ENCODE results near the gene CDC16.
"Not testable (repeated sequence)": the region's sequence is repeated elsewhere in the genome, so short reads cannot be mapped to it uniquely, and the experiment has no call there.

Gene CDC16, protein sequence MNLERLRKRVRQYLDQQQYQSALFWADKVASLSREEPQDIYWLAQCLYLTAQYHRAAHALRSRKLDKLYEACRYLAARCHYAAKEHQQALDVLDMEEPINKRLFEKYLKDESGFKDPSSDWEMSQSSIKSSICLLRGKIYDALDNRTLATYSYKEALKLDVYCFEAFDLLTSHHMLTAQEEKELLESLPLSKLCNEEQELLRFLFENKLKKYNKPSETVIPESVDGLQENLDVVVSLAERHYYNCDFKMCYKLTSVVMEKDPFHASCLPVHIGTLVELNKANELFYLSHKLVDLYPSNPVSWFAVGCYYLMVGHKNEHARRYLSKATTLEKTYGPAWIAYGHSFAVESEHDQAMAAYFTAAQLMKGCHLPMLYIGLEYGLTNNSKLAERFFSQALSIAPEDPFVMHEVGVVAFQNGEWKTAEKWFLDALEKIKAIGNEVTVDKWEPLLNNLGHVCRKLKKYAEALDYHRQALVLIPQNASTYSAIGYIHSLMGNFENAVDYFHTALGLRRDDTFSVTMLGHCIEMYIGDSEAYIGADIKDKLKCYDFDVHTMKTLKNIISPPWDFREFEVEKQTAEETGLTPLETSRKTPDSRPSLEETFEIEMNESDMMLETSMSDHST

GRCh38 chr13:114234645-114235421, at the start of gene CDC16:
Gene CDC16 (plus strand): TSS chr13:114234897. CDS start chr13:114235085, 188 bp downstream.
- peak; percentile 88 for DNase-seq

DNA sequence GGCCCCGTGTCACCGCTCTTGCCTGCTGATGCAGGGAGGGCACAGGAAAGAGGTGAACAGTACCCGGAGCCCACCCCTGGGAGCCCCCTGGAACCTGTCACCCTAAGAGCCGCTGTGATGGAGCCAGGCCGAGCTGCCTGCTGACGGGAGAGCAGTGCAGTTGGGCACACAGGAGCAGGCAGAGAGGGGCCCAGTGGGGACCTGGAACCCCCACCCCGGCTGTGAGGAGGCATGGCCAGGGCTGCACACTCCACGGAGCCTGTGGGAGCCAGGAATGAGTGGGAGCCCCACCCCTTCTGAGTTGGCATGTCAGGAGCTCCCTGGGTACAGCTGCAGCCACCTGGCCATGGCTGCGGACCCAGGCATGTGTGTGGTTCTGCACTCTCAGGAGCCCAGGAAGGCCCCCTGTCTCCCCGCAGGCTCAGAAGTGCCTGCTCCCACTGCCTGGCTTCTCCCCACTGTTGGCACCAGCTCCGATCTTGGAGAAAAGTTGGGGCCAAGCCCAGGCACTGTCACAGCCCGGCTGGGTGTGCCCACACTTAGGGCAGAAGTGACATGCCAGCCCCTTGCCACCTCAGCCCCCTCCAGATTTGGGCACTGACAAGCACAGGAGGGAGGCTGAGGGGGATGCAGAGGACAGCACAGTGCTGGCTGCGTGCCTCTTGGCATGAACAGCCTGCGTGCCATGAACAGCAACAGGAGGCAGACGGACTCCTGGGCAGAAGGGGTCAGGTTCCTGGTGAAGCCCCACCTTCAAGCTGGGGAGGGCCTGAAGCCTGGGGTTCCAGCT, 49.3 kb upstream of the CDC16 start:
- no peak for DNase-seq

DNA sequence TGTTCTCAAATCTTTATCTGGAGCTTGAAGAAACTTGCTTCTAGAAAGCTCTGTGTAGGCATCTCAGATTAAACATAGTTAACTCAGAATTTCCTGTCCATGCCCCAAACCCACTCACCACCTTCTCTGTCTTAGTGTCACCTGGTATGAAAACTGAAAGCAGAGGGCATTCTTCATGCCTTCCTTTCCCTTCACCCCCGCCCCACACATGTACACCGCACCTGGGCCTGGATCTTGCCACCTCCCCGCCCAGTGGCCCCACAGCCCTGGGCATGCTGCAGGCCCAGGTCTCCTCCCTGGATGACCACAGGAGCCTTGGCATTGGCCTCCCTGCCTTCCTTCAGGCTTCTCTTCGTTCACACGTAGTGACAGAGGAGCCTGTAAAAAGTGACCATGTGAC, 39.8 kb upstream of the CDC16 start:
- no peak for DNase-seq

DNA sequence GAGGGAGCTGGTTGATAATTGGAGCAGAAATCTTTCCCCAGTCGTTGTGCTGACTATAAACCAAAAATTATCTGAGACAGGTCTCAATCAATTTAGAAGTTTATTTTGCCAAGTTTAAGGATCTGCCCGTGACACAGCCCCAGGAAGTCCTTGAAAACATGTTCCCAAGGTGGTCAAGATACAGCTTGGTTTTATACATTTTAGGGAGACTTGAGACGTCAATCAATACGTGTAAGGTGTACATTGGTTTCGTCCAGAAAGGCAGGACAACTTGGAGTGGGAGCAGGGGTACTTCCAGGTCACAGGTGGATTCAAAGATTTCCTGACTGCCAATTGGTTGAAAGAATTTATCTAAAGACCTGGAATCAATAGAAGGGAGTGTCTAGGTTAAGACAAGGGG, 38.1 kb upstream of the CDC16 start:
- no peak for DNase-seq

DNA sequence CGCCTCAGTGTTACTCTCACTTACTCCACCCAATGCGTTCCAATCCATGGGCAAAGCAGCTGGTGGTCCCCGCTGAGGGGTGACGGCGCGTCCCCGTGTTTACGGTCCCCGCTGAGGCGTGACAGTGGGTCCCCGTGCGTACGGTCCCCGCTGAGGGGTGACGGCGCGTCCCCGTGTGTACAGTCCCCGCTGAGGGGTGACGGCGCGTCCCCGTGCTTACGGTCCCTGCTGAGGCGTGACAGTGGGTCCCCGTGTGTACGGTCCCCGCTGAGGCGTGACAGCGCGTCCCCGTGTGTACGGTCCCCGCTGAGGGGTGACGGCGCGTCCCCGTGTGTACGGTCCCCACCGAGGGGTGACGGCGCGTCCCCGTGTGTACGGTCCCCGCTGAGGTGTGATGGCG, 36.1 kb upstream of the CDC16 start:
- DNase-seq: no peak

DNA sequence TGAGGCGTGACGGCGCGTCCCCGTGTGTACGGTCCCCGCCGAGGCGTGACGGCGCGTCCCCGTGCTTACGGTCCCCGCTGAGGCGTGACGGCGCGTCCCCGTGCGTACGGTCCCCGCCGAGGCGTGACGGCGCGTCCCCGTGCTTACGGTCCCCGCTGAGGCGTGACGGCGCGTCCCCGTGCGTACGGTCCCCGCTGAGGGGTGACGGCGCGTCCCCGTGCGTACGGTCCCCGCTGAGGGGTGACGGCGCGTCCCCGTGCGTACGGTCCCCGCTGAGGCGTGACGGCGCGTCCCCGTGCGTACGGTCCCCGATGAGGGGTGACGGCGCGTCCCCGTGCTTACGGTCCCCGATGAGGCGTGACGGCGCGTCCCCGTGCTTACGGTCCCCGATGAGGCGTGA, 35.2 kb upstream of the CDC16 start:
- DNase-seq: not testable (repeated sequence)

DNA sequence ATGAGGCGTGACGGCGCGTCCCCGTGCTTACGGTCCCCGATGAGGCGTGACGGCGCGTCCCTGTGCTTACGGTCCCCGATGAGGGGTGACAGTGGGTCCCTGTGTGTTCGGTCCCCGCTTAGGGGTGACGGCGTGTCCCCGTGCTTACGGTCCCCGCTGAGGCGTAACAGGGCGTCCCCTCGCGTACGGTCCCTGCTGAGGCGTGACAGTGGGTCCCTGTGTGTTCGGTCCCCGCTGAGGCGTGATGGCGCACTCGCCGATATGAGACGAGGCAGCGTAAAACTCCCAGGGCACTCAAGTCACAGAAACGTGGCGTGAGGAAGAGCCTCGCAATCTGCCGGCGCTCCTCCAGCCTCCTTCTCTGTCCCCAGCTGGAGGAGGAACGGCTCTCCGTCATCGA, 34.7 kb upstream of the CDC16 start:
- DNase-seq: no peak

GRCh38 chr13:114200399-114200911, 34.2 kb upstream of the CDC16 start:
- DNase-seq: no peak

DNA sequence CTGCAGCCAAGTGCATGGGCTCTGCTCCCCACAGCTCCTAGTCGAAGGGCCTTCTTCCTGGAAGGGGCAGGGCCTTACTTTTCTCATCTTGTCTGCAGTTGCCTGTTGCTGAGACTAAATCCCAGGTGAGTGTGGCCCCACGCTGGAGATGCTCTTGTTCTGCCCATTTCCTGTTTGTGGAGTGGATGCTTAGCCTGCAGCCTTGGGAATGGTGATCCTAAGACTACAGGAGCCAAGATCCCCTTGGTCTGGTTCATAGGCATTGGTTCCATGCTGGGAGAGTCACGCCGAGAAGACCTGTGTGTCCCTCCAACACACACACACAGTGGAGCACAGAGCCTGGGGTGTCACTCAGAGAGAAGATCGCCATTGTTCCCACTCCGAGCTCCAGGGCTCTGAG, 32.1 kb upstream of the CDC16 start:
- DNase-seq: no peak

DNA sequence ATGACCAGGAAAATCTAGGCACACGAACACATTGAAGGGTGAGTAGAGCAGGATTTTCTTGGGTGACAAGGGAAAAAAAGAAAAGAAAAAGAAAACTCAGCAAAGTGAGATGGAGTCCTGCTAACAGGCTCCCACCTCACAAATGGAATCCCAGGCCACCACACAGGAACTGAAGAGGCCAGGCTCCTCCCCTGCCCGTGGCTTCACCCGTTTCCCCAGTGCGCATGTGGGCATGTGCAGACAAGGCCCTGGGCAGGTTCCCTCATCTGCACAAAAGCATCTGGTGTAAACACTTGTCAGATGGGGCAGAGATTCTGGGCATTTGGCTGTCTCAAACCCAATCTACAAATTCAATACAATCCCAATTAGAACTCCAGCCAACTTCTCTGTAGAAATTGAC, 31.2 kb upstream of the CDC16 start:
- DNase-seq: no peak

- DNase-seq: no peak
Measured at GRCh38 chr13:114204894-114205293, 29.8 kb upstream of the CDC16 start.

DNA sequence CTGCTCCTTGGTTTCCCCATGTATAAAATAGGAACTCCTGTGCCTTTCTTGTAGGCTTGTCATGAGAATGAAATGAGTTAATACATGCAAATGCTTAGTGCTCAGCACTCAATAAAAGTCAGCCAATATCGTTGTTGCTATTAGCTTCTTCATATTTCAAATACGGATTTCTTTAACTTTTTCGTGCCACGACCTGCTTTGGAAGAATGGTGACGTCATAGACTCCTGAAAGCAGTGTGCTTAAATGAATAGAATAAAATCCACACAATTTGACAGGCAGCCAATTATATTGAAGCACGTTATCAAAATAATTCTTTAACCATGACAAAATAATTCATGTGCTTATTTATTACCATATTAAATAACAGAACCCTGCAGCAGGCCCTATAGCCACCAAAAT, 26.6 kb upstream of the CDC16 start:
- DNase-seq: no peak

- DNase-seq: no peak
Measured at GRCh38 chr13:114211446-114212157, 23.1 kb upstream of the CDC16 start.

GRCh38 chr13:114212158-114212495, 22.6 kb upstream of the CDC16 start:
- no peak for DNase-seq

GRCh38 chr13:114213980-114214379, 20.7 kb upstream of the CDC16 start:
- no peak for DNase-seq

GRCh38 chr13:114219392-114219791, 15.3 kb upstream of the CDC16 start:
- no peak for DNase-seq

DNA sequence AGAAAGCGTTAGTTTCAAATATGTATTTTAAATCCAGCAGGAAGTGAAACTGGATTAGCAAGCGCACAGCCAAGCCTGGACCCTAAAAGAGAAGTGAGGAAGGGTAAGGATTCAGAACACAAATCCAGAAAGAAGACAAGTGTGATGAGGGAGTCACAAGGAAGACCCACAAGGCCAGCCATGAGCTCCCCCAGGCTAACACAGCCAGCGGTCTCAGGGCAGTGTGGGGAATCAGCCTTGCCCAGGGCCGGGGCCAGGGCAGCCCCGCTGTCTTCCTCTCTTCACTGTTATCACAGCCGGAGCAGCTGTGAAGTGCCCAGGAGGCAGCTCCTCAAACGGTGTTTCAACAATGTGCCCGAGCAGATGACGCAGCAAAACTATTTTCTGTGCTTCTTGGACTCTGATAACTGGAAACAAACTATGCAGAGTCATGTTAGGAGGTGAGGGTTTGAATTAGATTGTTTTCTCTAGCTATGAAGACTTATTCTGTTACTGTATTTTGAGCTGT, 12.2 kb upstream of the CDC16 start:
- DNase-seq: no peak

GRCh38 chr13:114224201-114224600, 10.5 kb upstream of the CDC16 start:
- DNase-seq: no peak

DNA sequence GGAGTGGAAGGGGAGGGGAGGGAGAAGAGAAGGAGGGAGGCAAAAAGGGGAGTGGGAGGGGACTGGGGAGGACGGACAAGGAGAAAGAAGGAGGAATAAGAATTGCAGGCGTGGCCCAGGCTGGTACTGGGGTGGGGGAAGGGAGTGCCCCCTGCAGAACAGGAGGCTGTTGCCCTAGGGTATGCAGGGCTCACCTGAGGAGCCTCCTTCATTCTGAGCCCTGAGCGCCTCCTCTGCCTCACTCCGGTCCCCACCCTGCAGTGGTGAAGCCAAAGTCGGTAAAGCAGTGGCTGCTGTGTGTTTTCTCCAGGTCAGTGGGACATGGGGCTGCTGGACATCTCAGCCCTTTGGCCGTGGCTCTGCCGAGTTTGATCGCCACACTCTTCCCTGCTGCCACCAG, 9.1 kb upstream of the CDC16 start:
- no peak for DNase-seq

- no peak for DNase-seq
Measured at GRCh38 chr13:114226088-114226487, 8.6 kb upstream of the CDC16 start.

DNA sequence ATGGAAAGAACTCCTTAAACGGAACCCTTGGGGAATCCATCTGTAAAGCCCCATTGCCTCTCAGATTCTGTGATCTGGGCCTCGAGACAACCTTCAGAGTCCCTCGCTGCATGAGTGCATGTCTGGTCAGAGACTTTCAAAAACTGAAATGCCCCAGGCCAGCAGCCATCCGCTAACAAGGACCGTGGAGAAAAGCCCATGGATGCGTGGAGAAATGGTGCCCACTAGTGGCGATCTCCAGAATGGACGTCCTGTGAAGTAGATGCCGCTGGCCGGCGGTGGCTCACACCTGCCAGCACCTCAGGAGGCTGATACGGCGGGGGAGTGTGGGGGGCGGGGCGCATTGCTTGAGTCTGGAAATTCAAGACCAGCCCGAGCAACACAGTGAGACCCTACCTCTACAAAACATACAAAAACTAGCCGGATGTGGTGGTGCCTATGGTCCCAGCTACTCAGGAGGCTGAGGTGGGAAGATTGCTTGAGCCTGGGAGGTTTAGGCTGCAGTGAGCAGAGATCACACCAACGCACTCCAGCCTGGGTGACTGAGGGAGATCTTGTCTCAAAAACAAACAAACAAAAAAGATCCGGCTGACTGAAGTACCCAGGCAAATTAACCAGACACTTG, 7.9 kb upstream of the CDC16 start:
- DNase-seq: peak; percentile 49

DNA sequence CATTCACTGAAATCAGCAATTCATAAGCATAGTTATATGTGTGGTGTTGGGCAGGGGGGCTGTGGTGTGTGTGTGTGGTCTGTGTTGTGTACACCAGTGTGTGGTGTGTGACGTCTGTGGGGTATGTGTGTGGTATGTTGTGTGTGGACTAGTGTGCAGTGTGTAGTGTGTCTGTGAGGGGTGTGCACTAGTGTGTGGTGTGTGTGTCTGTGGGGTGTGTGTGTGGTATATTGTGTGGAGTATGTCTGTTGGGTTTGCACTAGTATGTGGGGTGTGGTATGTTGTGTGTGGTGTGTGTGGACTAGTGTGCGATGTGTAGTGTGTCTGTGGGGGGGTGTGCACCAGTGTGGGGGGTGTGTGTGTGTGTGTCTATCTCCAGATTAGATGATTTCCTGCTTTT, 7.2 kb upstream of the CDC16 start:
- DNase-seq: no peak

Measured in NCI-H1048 (cell line).